ENCODE results near the gene SDCBP2. TPM values are rescaled to one million over a fixed set of nuclear protein-coding genes. Genes with fewer than 3 reads are reported as not detected.

SDCBP2 gene
- total and polyA plus RNA-seq, 2 donors (not counting 1 experiment from before 2014, with no cell fraction given): 1.2 to 1.3 TPM

GRCh38 chr20:1312308-1312707 lies 16.6 kb downstream of the SDCBP2 start:
- Histone ChIP-seq H4K20me1 (ENCODE audit: control insufficient read depth, insufficient read depth, low read length, poor library complexity, severe bottlenecking) (no peaks in the 10 kb centered on the region), H3K27me3 (replicated peaks in 1 of 4; ENCODE audit: control extremely low read depth in 1 of 4, control insufficient read depth in 3 of 4, insufficient read depth in 4 of 4, low read length in 3 of 4) (no peaks in the 10 kb centered on the region), H3K9ac (ENCODE audit: low read length) (no peak overlapping the region), H2AFZ (ENCODE audit: insufficient read depth, low read depth, low read length, poor library complexity, severe bottlenecking) (no peak overlapping the region), H3K36me3 (replicated peaks in 1 of 2; ENCODE audit: control extremely low read depth in 1 of 2, control insufficient read depth in 1 of 2, extremely low read depth in 1 of 2, insufficient read depth in 2 of 2, low read length in 1 of 2) (no peaks in the 10 kb centered on the region), H3K79me2 (ENCODE audit: control insufficient read depth, insufficient read depth, low read length) (no peaks in the 10 kb centered on the region), H3K4me3 (ENCODE audit: control extremely low read depth in 1 of 5, extremely low read depth in 1 of 5, insufficient read depth in 1 of 5, low read depth in 2 of 5, low read length in 4 of 5) (no peak overlapping the region), H3K9me3 (ENCODE audit: control extremely low read depth in 1 of 3, control insufficient read depth in 2 of 3, insufficient read depth in 1 of 3, low read length in 2 of 3) (peaks cover 0 to 6% (median 0%) of the 10 kb centered on the region in 3 donors), H3K4me2 (replicated peaks; ENCODE audit: low read depth, low read length, poor library complexity, severe bottlenecking) (no peak overlapping the region), H3K4me1 (ENCODE audit: control insufficient read depth in 2 of 2, insufficient read depth in 2 of 2, low read length in 2 of 2) (peaks cover 0 to 7% of the 10 kb centered on the region in 2 donors), H3K27ac (ENCODE audit: low read length in 2 of 2) (no peak overlapping the region)
- TF ChIP-seq EZH2 (IDR thresholded peaks at IDR 0.05; ENCODE audit: borderline replicate concordance, insufficient read depth, low read depth, low read length, poor library complexity, severe bottlenecking): no peak
- no peak for TF ChIP-seq CTCF (IDR thresholded peaks at IDR 0.05)
- Mint-ChIP-seq H3K27ac (no peak overlapping the region), H3K9me3 (ENCODE audit: insufficient read depth) (no peaks in the 10 kb centered on the region), H3K4me1 (no peaks in the 10 kb centered on the region), H3K4me3 (no peak overlapping the region), H3K27me3 (peaks cover 4% of the 10 kb centered on the region)
- DNase-seq: no peak
- intact Hi-C loops (cut with micrococcal nuclease): no loop called here
- ChIA-PET POLR2A (no interaction called here), CTCF (interaction anchor here (0.8 to 3.3 kb wide), 10 partner anchors 10 to 464 kb away, joined by 3 to 74 read pairs (median 8); no protein-coding TSS in a partner anchor)
- WGBS (ENCODE audit: insufficient coverage): 97% methylated on average over 20 of the region's 20 CpGs
- ATAC-seq (ENCODE audit: low read depth): no peak

GRCh38 chr20:1310506-1311190 lies 18.3 kb downstream of the SDCBP2 start:
- H3K9me3 ChIP-seq (ENCODE audit: control extremely low read depth in 1 of 3, control insufficient read depth in 2 of 3, insufficient read depth in 1 of 3, low read length in 2 of 3): peaks cover 0 to 6% (median 0%) of the 10 kb centered on the region in 3 donors
- TF ChIP-seq CTCF (IDR thresholded peaks at IDR 0.05): no peak
- no peak for TF ChIP-seq EZH2 (IDR thresholded peaks at IDR 0.05; ENCODE audit: borderline replicate concordance, insufficient read depth, low read depth, low read length, poor library complexity, severe bottlenecking)
- WGBS (ENCODE audit: insufficient coverage): 86% methylated on average over 11 of the region's 12 CpGs
- no peak overlapping the region for H3K4me3 Mint-ChIP-seq
- no peak for DNase-seq
- no peak overlapping the region for H3K4me3 ChIP-seq (ENCODE audit: control extremely low read depth in 1 of 5, extremely low read depth in 1 of 5, insufficient read depth in 1 of 5, low read depth in 2 of 5, low read length in 4 of 5)
- H3K4me2 ChIP-seq (replicated peaks; ENCODE audit: low read depth, low read length, poor library complexity, severe bottlenecking): no peak overlapping the region
- H2AFZ ChIP-seq (ENCODE audit: insufficient read depth, low read depth, low read length, poor library complexity, severe bottlenecking): no peak overlapping the region
- ChIA-PET CTCF (interaction anchor here (1.6 to 3.3 kb wide), 2 partner anchors 13 to 127 kb away, joined by 6 to 12 read pairs; no protein-coding TSS in a partner anchor), POLR2A (no interaction called here)
- H3K27me3 Mint-ChIP-seq: peaks cover 4% of the 10 kb centered on the region
- no peaks in the 10 kb centered on the region for H3K27me3 ChIP-seq (replicated peaks in 1 of 4; ENCODE audit: control extremely low read depth in 1 of 4, control insufficient read depth in 3 of 4, insufficient read depth in 4 of 4, low read length in 3 of 4)
- H3K27ac ChIP-seq (ENCODE audit: low read length in 2 of 2): no peak overlapping the region
- H3K9ac ChIP-seq (ENCODE audit: low read length): no peak overlapping the region
- H3K79me2 ChIP-seq (ENCODE audit: control insufficient read depth, insufficient read depth, low read length): no peaks in the 10 kb centered on the region
- H3K36me3 ChIP-seq (replicated peaks in 1 of 2; ENCODE audit: control extremely low read depth in 1 of 2, control insufficient read depth in 1 of 2, extremely low read depth in 1 of 2, insufficient read depth in 2 of 2, low read length in 1 of 2): no peaks in the 10 kb centered on the region
- no peaks in the 10 kb centered on the region for H3K9me3 Mint-ChIP-seq (ENCODE audit: insufficient read depth)
- no peaks in the 10 kb centered on the region for H4K20me1 ChIP-seq (ENCODE audit: control insufficient read depth, insufficient read depth, low read length, poor library complexity, severe bottlenecking)
- H3K4me1 ChIP-seq (ENCODE audit: control insufficient read depth in 2 of 2, insufficient read depth in 2 of 2, low read length in 2 of 2): peaks cover 0 to 7% of the 10 kb centered on the region in 2 donors
- no peak overlapping the region for H3K27ac Mint-ChIP-seq
- intact Hi-C loops (cut with micrococcal nuclease): no loop called here
- ATAC-seq (ENCODE audit: low read depth): no peak
- H3K4me1 Mint-ChIP-seq: no peaks in the 10 kb centered on the region
